ENCODE measurements around the gene ADAMTS14.

Gene ADAMTS14

DNA sequence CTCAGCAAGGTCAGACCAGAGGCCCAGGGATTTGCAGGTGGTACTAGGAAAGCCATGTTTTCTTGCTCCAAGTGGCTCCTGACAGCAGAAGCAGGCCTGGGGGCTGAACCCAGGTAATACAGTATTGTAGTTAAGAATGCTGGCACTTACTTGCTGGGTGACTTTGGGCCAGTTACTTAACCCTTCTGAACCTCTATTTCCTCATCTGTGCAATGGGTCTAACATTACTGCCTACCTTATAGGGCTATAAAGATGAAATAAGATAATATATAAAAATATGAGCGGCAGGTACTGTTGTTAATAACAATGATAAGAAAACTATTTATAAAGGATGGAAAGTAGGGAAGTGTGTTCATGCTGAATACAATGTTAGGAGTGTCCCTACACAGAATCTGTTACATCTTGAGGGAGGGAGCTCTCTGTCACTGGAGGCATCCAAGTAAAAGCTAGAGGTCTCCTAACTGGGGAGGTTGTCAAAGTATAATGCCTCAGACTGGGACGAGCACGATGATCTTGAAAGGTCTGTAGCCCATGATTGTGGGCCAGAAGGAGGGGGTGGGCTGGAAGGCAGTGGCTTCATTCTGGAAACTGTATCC, 26.9 kb downstream of the ADAMTS14 start:
- no peak for DNase-seq

DNA sequence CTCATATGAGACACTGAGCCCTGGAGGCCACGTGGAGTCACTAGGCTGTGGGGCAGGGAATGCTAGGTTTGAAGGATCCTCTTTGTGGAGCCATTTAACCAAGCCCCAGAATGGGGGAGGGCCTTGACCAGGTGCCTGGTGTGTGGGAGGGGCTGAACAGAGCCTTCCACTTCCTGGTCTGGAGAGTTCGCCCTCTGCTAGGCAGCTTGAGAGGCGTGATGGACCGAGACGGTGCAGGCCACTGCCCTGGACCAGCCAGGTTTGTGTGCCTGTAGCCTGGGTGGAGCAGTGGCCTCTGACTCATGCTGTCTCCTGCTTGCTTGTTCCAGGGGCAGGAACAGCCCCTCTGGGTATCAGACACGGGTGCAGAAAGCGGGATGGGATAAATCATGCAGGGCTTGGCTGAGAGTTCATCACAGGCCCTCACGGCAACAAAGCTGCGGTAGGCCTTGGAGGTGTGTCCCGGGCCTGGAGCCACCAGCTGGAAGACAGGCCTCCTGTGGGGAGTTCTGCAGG, 27.4 kb downstream of the ADAMTS14 start:
- DNase-seq = no peak

DNA sequence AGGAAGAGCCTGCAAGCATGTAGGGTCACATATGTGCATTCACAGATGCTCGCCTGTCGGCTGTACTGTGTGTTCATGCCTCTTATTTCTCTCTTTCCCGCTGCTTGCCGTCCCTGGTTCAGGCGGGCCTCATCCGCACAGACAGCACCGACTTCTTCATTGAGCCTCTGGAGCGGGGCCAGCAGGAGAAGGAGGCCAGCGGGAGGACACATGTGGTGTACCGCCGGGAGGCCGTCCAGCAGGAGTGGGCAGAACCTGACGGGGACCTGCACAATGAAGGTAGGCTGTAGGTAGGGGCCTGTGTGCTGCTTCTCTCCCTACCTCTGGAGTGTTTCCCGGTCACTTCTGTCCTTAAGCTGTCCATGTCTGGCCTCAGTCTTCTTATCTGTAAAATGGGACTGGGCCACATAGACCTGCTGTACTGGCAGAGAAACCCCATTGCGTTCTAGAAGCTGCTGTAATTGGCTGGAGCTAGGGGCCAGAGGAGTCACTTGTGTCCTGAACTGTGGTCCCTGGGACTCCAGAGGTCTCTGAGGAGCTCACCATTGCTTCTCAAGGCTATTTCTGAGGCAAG, 30.0 kb downstream of the ADAMTS14 start:
- DNase-seq = no peak

DNA sequence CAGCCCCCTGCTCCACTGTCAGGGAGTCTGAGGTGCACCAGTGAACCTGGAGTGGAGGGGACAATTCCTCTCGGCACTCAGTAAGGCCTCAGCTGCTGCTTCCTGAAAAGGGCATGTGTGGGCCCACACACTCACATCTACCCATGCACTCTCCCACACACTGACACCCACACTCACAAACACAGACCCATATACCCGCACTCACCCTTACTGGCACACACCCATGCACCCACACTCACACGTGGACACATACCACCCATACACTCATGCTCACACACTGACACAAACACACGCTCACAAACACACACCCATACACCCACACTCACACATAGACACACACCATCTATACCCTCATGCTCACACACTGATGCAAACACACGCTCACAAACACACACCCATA, 31.9 kb downstream of the ADAMTS14 start:
- no peak for DNase-seq

DNA sequence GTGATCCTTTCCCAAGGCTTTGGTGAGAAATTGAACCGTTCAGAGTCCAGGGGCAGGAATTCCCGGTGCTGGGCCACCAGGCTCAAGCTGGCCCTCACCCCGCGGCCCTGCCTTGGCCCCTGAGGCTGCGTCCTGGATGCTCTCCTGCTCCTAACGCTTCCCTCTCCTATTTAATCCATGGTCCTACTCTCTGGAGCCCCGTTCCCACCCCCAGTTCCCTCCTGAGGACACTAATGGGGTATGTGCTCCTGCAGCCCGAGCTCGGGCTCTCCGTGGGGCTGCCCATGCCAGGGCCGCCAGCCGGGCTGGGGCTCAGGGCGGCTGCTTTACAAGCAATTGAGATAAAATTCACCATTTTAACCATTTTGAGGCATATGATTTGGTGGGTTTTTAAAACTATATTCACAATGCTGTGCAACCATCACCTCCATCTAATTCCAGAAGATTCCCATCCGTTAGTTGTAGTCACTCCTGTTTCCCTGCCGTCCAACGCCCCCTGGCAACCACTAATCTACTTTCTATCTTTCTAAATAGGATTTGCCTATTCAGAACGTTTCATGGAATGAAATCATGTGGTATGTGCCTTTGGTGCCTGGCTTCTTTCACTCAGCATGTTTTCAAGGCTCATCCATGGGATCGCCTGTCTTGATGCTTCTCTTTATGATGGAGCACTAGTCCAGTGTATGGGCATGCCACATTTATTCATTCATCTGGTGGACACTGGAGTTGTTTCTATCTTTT, 33.0 kb downstream of the ADAMTS14 start:
- DNase-seq = no peak

DNA sequence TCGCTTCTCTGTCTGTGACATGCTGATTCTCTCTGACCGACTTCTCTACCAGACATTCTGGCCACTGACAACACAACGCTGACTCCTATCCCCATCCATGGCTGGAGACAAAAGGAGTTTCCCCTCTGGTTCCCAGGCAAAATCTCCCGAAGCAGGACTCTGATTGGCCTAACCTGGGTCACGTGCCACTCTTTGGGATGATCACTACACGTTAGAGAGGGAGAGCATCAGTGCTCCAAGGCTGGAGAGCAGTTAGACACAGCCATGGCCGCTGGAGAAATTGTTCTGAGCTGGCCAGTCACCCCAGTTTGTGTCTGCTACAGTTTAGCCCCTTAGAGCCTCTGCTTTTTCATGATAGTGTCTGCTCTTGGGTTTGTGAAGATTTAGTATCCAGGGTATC, 38.9 kb downstream of the ADAMTS14 start:
- DNase-seq = no peak

DNA sequence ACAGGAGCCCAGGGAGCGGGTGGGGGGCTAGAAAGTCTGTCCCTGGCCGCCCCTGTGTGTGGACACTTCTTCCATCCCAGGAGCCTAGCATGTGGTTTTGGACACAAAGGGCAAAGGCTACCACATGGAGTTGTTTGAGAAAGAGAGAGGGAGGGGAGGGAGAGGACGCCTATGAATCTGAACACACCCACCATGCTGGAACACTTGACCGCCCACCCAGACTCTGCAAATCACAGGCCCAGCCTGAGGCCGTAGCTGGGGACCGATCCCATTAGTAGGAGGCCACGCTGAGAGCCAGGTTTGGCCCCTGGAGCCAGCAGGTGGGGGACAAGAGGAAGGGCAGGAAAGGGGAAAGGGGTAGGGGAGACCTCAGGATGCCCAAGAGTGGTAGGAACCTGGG, 39.6 kb downstream of the ADAMTS14 start:
- DNase-seq = no peak

DNA sequence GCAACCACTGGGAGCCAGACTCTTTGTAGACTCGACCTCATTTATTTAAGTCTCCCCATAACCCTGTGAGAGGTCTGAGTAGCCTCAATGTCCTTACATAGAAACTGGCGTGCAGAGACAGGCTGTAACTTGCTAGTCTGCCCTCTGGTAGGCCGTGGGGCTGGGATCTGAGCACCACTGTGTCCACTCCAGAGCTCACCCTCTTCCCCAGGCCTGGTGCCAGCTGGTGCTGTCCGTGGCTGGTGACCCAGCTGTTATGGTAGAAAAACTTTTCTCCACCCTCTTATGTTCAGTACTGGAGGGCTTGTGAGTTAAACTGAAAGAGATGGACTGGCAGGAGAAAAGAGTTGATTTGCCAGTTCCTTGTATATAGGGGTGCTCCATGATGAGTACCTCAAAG, 41.9 kb downstream of the ADAMTS14 start:
- DNase-seq = no peak

DNA sequence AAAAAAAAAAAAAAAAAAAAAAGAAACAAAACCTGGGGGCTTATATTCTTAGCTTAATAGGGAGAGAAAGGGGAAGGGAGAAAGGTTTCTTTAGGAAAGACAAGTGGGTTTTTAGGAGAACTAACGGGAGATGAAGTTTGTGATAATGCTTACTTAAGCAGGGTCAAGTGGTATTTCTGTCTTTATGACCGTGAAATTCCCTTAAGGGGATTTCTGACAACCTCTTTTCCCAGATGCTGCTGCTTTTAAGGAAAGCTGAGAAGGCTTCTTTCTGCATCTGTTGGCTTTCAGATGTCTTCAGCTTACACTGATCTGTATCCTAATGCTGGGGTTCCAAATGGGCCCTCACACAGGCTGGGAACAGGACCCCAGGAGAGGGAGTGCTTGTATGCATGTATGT, 42.6 kb downstream of the ADAMTS14 start:
- no peak for DNase-seq

DNA sequence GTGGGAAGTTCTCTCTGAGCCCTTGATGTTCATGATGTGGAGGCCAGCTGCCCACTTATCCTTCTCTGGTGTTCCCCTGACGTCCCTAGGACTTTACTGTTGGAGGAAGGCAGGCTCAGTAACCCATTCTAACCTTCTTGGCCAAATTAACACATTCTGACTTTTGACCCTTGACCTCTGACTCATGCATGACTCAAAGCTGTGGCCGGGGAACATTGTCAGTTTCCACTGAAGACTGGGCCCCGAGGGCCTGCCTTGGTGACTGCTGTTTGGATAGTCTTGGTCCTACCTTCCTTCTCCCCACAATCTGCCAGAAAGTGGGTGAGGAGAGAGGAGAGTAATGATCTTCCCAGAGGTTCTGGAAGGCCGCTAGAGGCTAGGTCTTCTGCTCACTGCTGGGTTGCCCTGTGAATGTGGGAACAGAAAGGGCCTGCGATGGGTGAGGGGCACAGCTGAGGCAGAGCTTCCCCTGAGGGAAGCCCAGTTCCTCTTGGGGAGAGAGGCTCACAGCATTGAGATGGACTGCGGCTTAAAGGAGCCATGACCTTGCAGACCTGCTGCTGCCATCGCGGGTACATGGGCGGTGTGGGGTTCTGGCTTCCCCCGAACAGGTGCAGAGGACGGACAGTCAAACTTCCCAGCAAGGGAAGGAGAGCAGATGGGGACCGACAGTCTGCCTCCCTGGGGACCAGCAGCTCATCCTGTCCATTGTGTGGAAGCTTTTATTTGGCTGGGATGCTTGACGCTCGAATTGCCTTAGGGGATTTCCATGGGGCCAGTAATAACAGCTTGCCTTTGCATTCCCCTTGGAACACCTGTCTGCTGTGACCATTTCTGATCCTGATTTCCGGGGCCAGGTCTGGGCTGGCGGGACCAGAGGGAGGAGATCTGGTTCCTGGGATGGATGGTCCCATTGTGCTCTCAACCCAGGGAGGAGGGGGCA, 43.8 kb downstream of the ADAMTS14 start:
- peak; percentile 17 for DNase-seq

DNA sequence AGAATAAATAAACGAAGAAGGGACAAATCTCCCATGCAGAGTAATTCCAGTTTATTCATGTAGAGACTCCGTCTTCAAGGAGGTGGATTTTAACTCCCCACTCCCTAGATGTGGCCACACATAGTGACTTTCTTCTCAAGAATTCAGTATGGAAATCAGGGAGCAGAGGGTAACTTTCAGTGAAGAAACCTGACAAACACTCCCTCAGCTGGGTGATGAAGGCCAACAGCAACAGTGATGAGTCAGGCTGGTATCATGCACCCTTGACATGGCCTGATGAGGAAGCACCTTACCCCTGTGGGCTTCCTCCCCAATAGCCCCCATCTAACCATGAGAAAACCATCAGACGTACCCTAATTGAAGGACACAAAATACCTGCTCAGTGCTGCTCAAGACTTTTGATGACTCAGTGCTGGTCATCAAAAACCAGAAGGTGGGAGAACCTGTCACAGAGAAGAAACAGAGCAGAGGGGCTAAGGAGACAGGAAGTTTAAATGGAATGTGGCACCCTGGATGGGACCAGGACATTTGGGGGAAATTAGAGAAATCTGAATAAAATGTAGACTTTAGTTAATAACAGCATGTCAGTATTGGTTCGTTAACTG, 50.6 kb downstream of the ADAMTS14 start:
- no peak for DNase-seq

DNA sequence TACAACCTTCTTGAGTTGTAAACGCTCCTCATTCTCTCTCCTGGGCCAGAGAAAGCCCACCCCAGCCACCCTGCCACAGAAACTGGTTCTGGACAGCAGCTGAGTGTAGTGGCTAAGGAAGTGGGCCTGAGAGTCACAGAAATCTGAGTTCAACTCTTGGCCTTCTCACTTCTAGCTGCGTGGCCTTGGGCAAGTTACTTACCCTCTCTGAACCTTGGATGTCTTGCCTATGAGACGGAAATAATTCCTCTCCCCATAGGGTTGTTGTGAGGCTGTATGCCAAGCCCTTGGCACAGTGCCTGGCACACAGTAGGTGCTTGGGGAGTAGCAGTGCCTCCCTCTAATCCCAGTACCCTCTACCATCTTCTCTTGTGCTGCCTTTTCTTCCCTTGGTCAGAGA, 51.5 kb downstream of the ADAMTS14 start:
- no peak for DNase-seq

DNA sequence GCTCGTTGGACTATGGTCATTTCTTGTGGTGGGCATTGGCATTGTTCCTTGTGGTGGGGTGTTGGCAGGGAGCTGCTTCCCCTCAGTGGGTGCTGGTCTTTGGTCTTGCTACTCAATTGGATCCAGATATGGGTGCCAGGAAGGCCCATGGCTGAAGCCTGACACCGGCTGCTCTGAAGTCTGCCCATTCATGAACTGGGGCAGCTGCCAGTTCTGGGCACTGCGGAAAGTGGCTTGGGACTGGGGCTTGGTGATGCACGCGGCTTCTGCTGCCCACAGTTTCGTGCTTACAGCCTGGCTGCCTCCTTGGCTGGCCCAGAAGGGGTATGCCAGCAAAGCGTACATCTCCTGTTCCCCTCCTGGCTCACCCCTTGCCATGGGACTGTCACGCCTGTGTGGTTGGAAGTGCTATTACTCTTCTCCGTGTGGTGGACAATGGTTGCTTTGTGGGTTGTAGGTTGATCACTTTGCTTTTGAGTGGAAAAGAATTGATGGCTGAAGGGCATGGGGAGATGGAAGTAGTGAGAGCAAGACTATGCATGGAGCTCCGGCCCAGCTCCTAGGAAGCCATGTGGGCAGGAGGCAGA, 54.7 kb downstream of the ADAMTS14 start:
- no peak for DNase-seq

DNA sequence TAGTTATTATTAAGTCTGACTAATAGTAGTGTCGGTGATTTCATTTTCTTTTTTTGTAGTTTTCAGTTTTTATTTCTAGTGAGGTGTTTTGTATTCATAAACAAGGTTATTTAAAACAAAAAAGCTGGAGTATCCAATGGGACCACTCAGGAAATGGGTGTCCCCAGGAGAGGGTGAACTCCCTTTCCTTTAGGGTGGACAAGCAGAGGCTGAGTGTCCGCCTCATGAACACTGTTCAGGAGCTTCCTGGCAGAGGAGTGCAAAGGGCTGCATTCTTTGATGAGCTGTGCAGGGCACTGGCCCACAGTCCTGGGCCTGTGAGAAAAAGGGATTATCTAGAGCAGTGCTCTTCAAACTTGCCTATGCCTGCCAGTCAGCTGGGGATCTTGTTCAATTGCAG, 56.0 kb downstream of the ADAMTS14 start:
- DNase-seq = no peak

DNA sequence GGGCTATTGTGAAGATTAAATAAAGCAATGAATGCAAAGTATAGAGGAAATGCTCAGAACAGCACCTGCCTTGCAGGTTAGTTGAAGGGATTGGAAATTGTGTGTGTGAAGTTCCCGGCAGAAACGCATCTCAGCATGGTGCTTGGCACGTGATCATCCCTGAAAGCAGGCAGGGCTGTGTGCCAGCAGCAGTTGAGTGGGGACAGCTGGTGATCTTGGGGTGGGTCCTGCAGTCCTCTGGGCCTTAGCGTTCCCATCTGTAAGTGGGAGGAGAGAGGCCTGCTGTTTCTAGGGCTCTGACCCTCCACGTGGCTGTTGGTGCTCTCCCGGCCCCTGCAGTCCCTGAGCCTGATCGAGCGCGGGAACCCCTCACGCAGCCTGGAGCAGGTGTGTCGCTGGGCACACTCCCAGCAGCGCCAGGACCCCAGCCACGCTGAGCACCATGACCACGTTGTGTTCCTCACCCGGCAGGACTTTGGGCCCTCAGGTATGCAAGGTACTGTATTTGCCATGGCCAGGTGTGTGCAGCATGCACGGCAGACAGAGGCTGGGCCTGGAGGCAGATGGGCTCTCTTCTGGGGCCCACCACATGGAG, 57.6 kb downstream of the ADAMTS14 start:
- DNase-seq = peak; percentile 84

DNA sequence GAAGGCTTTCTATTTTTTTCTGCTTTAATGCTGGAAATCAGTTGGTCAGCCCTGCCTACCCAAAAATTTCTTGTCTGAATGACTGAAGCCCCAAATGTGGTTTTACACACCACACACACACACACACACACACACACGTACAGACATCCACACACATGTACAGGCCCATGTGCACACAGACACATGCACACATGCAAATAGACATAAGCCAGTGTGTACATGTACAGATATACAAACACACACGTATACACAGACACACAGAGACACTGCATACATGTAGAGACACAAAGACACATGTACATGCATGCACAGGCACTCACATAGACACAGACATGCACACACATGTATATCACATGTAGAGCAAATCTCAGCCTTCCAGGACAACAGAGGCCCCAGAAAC, 58.6 kb downstream of the ADAMTS14 start:
- DNase-seq = no peak

DNA sequence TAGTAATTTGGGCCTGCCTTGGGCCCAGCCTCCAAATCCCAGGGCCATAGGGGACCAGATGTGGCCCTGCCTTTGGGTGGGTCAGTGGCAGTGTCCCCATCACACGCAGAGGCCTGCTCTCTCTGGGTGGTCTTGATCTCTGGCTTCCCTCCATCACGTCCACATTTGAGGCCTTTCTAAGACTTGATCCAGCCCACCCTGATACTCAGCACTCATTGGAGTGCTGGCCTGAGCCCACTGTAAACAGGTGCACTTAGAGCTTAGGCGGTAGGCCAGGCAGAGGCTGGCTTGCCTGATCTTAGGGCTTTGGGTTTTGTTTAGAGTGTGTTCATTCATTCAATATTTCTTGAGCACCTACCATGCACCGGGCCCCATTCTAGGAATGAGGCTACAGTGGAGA, 60.3 kb downstream of the ADAMTS14 start:
- no peak for DNase-seq

DNA sequence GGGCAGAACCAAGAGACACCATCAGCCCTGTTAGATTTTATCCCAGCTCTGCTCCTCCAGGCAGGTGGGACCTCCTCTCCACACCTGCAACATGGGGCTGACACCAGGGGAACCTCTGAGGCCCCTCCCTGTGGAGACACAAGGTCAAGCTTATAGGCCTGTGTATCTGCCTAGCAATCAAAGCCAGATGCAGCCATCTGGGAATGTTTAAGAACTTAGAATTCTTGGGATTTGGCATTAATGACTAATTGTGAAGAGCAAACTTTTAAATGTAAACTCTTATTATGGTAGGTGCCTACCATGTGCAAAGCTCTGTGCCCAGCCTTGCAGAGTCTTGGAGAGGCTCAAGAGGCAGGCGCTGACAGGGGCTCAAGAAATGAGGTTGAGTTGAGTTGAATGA, 60.7 kb downstream of the ADAMTS14 start:
- DNase-seq = no peak

DNA sequence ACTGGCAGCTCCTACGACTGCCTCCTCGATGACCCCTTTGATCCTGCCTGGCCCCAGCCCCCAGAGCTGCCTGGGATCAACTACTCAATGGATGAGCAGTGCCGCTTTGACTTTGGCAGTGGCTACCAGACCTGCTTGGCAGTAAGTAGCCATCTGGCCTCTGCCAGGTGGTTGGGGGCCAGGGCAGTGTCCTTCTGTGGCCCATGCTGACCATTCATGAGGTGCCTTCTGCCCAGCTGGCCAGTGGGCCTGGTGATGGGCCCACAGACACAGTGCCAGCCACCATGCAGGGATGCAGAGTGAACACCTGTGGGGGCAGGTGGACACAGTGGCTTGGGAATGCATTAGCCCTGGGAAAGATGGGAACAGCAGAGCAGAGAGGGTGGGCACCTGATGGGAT, 62.9 kb downstream of the ADAMTS14 start:
- no peak for DNase-seq

DNA sequence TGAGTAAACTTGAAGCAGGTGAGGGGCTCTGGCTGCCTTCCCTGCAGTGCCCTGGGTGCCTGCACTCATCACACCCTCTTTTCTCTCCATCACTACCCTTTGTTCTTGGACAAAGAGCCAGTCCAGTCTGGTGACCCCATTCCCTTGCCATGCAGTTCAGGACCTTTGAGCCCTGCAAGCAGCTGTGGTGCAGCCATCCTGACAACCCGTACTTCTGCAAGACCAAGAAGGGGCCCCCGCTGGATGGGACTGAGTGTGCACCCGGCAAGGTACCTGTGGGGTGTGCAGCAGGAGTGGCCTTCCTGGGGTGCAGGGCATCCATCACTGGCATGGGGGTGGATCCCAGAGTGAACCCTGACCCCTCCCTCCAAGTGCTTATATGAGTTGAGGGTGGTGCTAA, 64.2 kb downstream of the ADAMTS14 start:
- no peak for DNase-seq

DNA sequence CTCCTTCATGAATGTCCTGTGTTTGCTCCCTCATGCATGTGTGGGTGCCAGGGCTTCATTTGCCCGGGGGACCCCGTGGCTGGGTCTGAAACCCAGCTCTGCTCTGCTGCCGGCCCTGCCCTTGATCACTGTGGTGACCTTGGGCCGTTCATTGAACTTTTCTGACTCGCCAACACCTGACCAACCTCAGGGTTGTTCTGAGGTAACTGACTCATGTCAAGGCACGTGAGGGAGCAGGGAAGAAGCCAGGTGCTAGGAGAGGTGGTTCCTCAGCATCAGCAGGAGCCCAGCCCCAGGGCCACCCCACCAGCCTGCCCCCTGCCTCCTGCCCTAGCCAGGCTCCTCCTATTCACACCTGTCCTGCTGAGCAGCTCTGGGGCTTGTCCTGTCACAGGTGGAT, 64.9 kb downstream of the ADAMTS14 start:
- DNase-seq = no peak

All from NCI-H1105 treated with DMSO at 0.1 percent for 48 hours (cell line).